Measurements from ENCODE around the gene CEP41. TPM values are rescaled to one million over a fixed set of nuclear protein-coding genes. Genes with fewer than 3 reads are reported as not detected.

Gene CEP41
- total and polyA plus RNA-seq, 7 donors: 1.2 to 11.9 (median 7.2) TPM

DNA sequence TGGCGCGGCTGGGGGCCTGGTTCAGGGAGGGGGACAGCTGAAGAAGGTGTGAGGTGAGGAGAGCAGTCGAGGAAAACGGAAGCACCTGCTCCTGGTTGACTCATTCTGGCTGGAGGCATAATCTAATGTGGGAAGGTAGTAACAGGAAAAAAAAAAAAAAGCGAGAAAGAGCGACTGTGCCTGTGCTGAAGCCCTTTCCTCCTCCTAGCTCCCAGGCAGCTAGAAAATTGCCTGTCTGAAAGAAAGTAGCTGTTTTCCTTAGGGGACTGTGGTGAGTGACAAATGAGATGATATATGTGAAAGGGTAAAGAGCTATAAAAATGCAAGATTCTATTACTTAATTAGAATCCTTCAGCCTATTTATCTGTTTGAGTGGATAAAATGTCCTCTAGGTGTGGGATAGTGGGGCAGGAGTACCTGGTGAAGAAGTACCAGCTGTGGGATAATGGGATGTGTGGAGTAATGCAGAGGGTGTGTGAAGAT, 46.2 kb upstream of the CEP41 start:
- no peaks in the 10 kb centered on the region for H3K36me3 ChIP-seq
- H3K27me3 ChIP-seq: peaks cover 5 to 50% (median 19%) of the 10 kb centered on the region in 3 donors
- H3K27ac ChIP-seq: no peak overlapping the region
- H3K9me3 ChIP-seq: no peaks in the 10 kb centered on the region
- peaks cover 0 to 35% (median 23%) of the 10 kb centered on the region in 4 donors for H3K4me1 ChIP-seq
- H3K4me3 ChIP-seq: peak overlapping the region in 3 of 4 donors; percentile 30 to 46 (median 44)
- 13 to 27% methylated on average over 6 of the region's 6 CpGs for WGBS, 2 donors
- TF ChIP-seq, protein P1, sequence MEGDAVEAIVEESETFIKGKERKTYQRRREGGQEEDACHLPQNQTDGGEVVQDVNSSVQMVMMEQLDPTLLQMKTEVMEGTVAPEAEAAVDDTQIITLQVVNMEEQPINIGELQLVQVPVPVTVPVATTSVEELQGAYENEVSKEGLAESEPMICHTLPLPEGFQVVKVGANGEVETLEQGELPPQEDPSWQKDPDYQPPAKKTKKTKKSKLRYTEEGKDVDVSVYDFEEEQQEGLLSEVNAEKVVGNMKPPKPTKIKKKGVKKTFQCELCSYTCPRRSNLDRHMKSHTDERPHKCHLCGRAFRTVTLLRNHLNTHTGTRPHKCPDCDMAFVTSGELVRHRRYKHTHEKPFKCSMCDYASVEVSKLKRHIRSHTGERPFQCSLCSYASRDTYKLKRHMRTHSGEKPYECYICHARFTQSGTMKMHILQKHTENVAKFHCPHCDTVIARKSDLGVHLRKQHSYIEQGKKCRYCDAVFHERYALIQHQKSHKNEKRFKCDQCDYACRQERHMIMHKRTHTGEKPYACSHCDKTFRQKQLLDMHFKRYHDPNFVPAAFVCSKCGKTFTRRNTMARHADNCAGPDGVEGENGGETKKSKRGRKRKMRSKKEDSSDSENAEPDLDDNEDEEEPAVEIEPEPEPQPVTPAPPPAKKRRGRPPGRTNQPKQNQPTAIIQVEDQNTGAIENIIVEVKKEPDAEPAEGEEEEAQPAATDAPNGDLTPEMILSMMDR (IDR thresholded peaks at IDR 0.05): no peak
- TF ChIP-seq POLR2A (IDR thresholded peaks at IDR 0.05) (no peak), EP300 (IDR thresholded peaks at IDR 0.05) (no peak), POLR2AphosphoS5 (IDR thresholded peaks at IDR 0.05) (no peak)
- DNase-seq: no peak
- intact Hi-C loops (cut with DNase I): no loop called here

DNA sequence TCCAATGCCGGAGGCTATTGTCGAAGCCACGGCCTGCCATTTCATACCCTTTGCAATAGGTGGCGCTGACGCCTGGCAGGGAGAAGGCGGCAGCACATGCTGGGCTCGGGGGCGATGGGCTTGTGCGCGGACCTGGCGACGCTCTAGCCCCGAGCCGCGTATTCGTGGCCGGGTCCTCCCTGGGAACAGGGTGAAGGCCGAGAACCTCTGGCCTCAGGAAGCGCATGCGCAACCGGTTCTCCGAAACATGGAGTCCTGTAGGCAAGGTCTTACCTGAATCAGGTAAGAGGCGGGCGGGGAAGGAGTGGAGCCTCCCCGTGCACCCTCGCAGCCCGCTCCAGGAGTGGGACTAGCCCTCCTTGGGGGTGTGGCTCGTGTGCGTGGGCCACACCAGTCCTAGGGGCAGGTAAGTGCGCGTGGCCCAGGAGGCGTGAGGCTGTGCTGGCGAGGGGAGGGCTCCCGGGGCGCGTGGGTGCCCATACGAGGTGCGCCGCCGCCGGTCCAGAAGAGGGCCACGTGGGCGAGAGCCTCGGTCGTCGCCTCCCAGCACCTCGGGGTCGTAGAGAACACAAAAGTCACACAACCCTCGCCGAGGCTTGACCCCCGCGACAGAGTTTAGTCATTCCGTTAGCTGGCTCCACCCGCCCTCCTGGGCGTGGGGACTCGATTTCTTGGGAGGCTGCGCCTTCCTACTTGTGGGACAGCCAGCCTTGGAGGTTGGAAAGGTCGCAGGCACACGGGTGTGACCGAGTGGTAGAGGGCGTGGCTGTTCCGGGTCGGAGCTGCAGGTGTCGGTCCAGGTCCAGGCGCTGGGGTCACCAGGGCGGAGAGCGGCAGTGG, 45.5 kb upstream of the CEP41 start:
- peaks cover 0 to 43% (median 17%) of the 10 kb centered on the region in 3 donors for H3K27me3 ChIP-seq
- peaks cover 0 to 28% (median 19%) of the 10 kb centered on the region in 4 donors for H3K4me1 ChIP-seq
- intact Hi-C loops (cut with DNase I): no loop called here
- H3K9me3 ChIP-seq: no peaks in the 10 kb centered on the region
- peak overlapping the region; percentile 11 to 46 (median 37) for H3K4me3 ChIP-seq
- WGBS, 2 donors: 4 to 12% methylated on average over 67 of the region's 67 CpGs
- TF ChIP-seq POLR2AphosphoS5 (IDR thresholded peaks at IDR 0.05): no peak
- TF ChIP-seq, protein P1 (IDR thresholded peaks at IDR 0.05): peak in 2 of 4 experiments; percentile 31 to 32
- peak; percentile 66 for DNase-seq
- no peak overlapping the region for H3K27ac ChIP-seq
- no peaks in the 10 kb centered on the region for H3K36me3 ChIP-seq

DNA sequence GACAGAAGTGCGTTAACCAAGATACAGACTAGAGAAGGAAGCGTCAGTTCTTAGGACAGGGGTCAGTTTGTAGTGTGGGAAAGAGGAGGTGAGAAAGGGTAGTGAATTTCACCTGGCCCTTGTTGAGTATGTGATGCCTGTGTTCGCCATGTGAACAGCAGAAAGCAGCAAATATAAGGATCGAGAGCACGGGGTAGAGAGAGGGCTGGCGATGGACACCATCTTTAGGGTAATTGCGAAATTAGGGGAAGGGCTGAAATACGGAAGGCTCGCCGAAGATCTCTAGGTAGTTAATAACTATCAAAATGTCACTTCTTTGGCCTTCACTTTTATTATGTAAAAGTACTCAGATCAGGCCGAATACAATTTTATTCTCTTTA, 44.9 kb upstream of the CEP41 start:
- H3K27ac ChIP-seq: no peak overlapping the region

DNA sequence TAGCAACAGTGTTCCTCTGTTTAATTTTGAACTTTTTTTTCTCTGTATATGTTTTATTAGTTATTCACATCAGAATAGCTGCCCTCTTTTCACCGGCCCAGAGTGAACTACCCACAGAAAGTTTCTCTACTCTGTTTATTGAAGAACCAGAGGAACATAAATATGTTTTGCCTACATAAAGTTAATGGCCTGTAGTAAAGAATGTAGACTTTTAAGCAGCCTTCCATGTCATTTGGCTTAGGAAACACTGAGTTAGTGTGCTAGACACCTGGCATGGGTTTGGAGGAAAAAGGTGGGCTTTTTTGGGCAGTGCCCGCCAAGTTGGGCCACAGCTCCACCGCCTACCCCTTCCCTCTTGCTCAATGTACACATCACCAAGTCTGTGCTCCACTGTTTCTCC, 42.2 kb upstream of the CEP41 start:
- peaks cover 0 to under 1% (median 0%) of the 10 kb centered on the region in 4 donors for H3K9me3 ChIP-seq
- peaks cover 0 to 20% (median 17%) of the 10 kb centered on the region in 3 donors for H3K27me3 ChIP-seq
- 89 to 92% methylated on average over 3 of the region's 3 CpGs for WGBS, 2 donors
- no peak for DNase-seq
- H3K27ac ChIP-seq: no peak overlapping the region
- TF ChIP-seq POLR2A (IDR thresholded peaks at IDR 0.05) (no peak), POLR2AphosphoS5 (IDR thresholded peaks at IDR 0.05) (no peak), EP300 (IDR thresholded peaks at IDR 0.05) (no peak)
- TF ChIP-seq, protein P1 (IDR thresholded peaks at IDR 0.05): no peak
- H3K36me3 ChIP-seq: no peaks in the 10 kb centered on the region
- H3K4me1 ChIP-seq: peaks cover 0 to 13% (median 7%) of the 10 kb centered on the region in 4 donors
- H3K4me3 ChIP-seq: no peak overlapping the region
- intact Hi-C loops (cut with DNase I): no loop called here

More for the DNA sequence above, 44.9 kb upstream of the CEP41 start:
- Histone ChIP-seq H3K4me3 (peak overlapping the region in 3 of 4 donors; percentile 30 to 46 (median 44)), H3K36me3 (no peaks in the 10 kb centered on the region), H3K4me1 (peaks cover 0 to 25% (median 13%) of the 10 kb centered on the region in 4 donors), H3K27me3 (peaks cover 0 to 39% (median 17%) of the 10 kb centered on the region in 3 donors), H3K9me3 (no peaks in the 10 kb centered on the region)
- no peak for DNase-seq
- intact Hi-C loops (cut with DNase I): no loop called here
- no peak for TF ChIP-seq EP300 (IDR thresholded peaks at IDR 0.05)
- 54 to 75% methylated on average over 11 of the region's 11 CpGs for WGBS, 2 donors

DNA sequence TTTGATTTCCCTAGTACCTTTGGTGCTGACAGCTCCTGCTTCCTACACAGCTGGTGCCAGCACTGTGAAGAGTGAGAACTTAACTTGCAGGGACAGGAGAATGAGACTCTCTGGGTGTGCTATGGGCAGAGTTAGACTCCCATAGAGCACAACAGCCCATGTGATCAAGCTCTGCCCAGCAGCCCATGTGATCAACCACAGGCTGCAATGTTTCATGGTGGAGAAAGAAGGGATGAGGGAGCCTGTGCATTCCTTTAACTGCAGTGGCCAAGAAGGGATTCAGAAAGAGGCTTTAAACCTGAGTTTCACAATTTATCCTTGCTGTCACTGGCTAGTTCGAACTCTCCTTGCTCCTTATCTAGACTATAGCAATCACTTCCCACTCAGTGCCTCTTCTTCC, 41.1 kb upstream of the CEP41 start:
- peaks cover 0 to 5% (median 0%) of the 10 kb centered on the region in 4 donors for H3K9me3 ChIP-seq
- H3K27ac ChIP-seq: peak overlapping the region in 1 of 4 donors; percentile 28
- intact Hi-C loops (cut with DNase I): no loop called here
- no peak overlapping the region for H3K4me3 ChIP-seq
- TF ChIP-seq POLR2A (IDR thresholded peaks at IDR 0.05) (no peak), EP300 (IDR thresholded peaks at IDR 0.05) (no peak), POLR2AphosphoS5 (IDR thresholded peaks at IDR 0.05) (no peak)
- TF ChIP-seq, protein P1 (IDR thresholded peaks at IDR 0.05): no peak
- H3K27me3 ChIP-seq: peaks cover 0 to 20% (median 17%) of the 10 kb centered on the region in 3 donors
- no peak for DNase-seq
- no peaks in the 10 kb centered on the region for H3K36me3 ChIP-seq
- 84 to 98% methylated on average over 1 of the region's 1 CpG for WGBS, 2 donors
- peaks cover 0 to 13% (median 7%) of the 10 kb centered on the region in 4 donors for H3K4me1 ChIP-seq

All from sigmoid colon (tissue), 7 donors.